Mucosa of gallbladder (tissue), 1 donor: ENCODE data around the gene SP6. TPM values are rescaled to one million over a fixed set of nuclear protein-coding genes. Genes with fewer than 3 reads are reported as not detected.

Experiments
- total RNA-seq: library from RNA; stranded (reverse); gene quantifications from one replicate; pipeline ENCODE4 v1.2.1, GENCODE V29; 2021
- donor health status: DM: no; HTN: no; CAD: no.

Gene SP6
- total RNA-seq, 1 donor from 2014 or later = 0.14 TPM

Other genes starting within 250 kb of the SP6 start
- gene KPNB1, start 201.2 kb downstream of the SP6 start, total RNA-seq = 207 TPM
- 9.2 TPM for gene TBKBP1, start 157.0 kb downstream of the SP6 start, total RNA-seq
- 1.8 TPM for gene TBX21, start 117.9 kb downstream of the SP6 start, total RNA-seq
- gene OSBPL7, start 29.4 kb downstream of the SP6 start, total RNA-seq = 39.3 TPM
- gene MRPL10, start 19.6 kb downstream of the SP6 start, total RNA-seq = 38.9 TPM
- 1.1 TPM for gene LRRC46, start 19.5 kb downstream of the SP6 start, total RNA-seq
- 35.4 TPM for gene SCRN2, start 9.9 kb downstream of the SP6 start, total RNA-seq
- gene SP2, start 45.1 kb upstream of the SP6 start, total RNA-seq = 17.4 TPM
- 43.2 TPM for gene PNPO, start 90.4 kb upstream of the SP6 start, total RNA-seq
- 109 TPM for gene PRR15L, start 106.7 kb upstream of the SP6 start, total RNA-seq
- gene CDK5RAP3, start 120.0 kb upstream of the SP6 start, total RNA-seq = 194 TPM
- 39.3 TPM for gene COPZ2, start 186.6 kb upstream of the SP6 start, total RNA-seq
- 207 TPM for gene NFE2L1, start 197.2 kb upstream of the SP6 start, total RNA-seq